Activated CD4-positive, alpha-beta T cell treated with anti-CD3 and anti-CD28 coated beads, Interleukin-2, amount 50 U/mL, for 24 hours (primary cell): Measurements from ENCODE around the gene SCRN3.
"Not testable (repeated sequence)": the region's sequence is repeated elsewhere in the genome, so short reads cannot be mapped to it uniquely, and the experiment has no call there.

ENCODE experiments used
- DNase-seq, 2 donors: peaks; one replicate each; pipeline ENCODE4 v3.0.0-alpha.2; 2020; ENCODE audit warnings: low read depth in 1 of 2, low spot score in 1 of 2

SCRN3 gene

GRCh38 chr2:174403628-174404027 lies 8.1 kb downstream of the SCRN3 start:
- no peak for DNase-seq

GRCh38 chr2:174410039-174410438 lies 14.5 kb downstream of the SCRN3 start:
- not testable (repeated sequence) for DNase-seq

DNA sequence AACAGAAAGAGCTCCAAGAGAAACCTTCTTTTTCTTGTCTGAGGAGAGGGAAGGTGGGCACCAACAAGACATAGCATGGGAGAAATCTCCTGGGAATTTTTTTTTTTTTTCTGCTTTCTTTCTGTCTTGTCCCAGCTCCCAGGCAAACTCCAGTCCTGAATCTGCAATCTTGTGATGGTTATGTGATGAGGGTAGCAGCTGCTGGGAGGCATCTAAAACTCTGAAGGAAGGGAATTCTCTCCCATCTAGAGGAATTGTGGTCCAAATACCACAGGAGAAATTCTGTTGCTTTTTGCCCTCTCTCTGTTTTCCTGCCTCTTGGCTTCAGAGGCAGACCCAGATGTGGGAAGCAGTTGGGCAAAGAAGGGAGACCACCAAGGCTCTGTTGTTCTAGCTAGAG lies 16.7 kb downstream of the SCRN3 start:
- no peak for DNase-seq

DNA sequence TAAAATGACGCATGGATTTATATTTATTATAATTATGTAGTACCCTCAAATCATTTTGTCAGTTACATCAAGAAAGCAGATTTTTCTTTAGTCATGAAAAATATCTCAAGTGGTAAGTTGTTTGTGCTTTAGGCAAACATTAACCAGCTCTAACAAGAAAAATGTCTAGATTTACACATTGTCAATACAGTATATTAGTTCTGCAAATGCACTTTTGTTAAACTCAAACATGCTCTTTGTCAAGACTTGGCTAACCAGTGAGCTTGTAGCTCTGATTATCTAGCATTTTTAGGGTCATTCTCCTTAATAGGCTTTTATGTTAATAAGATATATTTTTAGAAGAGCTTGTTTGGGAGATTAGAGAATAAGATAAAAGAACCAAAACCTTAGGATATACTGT lies 32.7 kb downstream of the SCRN3 start:
- DNase-seq = no peak

- DNase-seq = no peak
Observed at GRCh38 chr2:174430066-174430465, 34.5 kb downstream of the SCRN3 start.

GRCh38 chr2:174431902-174432301 lies 36.4 kb downstream of the SCRN3 start:
- no peak for DNase-seq

DNA sequence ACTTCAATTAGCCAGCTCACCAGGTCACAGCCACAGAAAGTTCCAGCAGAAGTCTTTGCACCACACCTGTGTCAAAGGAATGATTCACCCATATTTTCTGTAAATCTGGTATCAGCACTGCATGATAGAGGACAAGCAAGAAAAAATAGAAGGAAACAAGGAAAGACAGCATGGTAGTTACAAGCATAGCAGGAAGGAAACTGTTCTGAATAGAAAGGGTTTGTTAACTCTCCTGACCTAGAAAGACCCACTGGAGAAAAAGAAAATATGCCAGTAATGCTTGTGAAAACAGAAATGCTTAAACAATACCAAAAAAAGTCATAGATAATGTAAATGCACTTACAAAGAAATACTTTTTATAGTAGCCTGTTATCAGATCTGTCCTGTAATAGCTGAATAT lies 40.8 kb downstream of the SCRN3 start:
- DNase-seq = no peak

DNA sequence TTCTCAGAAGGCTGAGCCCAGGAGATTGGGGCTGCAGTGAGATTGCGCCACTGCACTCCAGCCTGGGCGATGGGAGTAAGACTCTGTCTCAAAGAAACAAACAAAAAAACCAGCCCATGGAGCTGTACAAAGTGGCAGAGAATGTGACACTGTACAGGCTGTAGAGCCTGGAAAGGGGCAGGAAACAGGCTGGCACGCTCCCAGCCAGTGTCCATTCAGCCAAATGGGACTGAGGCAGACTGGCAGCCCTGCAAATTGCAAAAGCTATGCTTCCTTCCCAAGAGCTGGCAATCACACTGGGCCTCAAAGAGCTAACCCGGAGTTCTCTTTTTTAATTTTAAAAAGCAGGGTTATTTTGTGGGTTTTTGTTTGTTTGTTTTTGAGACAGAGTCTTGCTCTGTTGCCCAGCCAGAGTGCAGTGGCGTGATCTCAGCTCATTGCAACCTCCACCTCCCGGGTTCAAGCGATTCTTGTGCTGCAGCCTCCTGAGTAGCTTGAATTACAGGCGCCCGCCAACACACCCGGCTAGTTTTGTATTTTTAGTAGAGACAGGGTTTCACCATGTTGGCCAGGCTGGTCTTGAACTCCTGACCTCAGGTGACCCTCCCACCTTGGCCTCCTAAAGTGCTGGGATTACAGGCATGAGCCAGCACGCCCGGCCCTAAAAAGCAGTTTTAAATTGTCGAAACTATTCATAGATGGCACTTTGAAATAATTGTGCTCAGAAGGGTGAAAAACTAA lies 42.8 kb downstream of the SCRN3 start:
- no peak for DNase-seq

GRCh38 chr2:174439323-174439722 lies 43.8 kb downstream of the SCRN3 start:
- DNase-seq = no peak

- no peak for DNase-seq
Observed at GRCh38 chr2:174439950-174440349, 44.4 kb downstream of the SCRN3 start.

- DNase-seq = no peak
Observed at GRCh38 chr2:174442546-174443510, 47.3 kb downstream of the SCRN3 start.

DNA sequence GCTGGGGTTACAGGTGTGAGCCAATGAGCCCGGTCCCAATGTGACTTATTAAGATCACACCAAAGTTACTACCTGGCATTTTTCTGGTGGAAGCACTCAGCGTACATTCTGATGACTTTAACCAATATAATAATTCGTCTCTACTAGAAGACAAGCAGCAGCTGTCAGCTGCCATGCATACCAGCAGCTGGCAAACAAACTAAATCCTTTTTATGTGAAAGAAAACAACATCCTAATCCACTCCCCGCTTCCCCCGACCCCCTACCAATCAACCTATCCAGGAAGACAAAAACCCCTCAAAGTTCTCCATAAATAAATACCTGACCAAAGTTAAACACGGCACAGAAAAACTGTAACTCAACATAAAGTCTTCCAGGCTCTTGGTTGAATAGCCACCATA lies 49.2 kb downstream of the SCRN3 start:
- DNase-seq = no peak

- no peak for DNase-seq
Observed at GRCh38 chr2:174445248-174445647, 49.7 kb downstream of the SCRN3 start.

- no peak for DNase-seq
Observed at GRCh38 chr2:174446531-174446930, 51.0 kb downstream of the SCRN3 start.

GRCh38 chr2:174449033-174449432 lies 53.5 kb downstream of the SCRN3 start:
- DNase-seq = no peak

DNA sequence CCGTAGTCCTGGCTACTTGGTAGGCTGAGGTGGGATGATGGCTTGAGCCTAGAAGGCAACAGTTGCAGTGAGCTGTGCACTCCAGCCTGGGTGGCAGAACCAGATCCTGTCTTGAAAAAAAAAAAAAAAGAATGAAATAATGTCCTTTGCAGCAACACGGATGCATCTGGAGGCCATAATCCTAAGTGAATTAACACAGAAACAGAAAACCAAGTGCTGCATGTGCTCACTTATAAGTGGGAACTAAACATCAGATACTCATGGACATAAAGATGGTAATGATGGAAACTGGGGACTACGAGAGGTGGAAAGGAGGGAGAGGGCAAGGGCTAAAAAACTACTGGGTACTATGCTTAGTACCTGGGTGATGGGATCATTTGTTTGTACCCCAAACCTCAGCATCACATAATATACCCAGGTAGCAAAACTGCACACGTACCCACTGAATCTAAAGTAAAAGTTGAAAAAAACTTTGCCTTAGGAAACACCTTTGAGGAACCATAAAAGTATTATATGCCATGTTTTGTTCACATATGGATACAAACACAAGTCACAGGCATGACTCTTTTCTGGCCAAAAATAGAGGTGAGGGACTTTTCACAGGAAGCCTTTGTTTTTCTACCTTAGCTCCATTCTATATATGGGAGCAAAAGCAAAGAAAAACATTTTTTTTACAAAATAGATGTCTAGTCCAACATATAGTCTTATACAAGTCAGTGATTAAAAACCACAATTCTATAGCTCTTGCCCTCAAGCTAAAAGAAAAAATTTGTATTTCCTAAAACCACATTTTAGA lies 54.7 kb downstream of the SCRN3 start:
- DNase-seq = no peak

GRCh38 chr2:174454566-174454965 lies 59.0 kb downstream of the SCRN3 start:
- no peak for DNase-seq

DNA sequence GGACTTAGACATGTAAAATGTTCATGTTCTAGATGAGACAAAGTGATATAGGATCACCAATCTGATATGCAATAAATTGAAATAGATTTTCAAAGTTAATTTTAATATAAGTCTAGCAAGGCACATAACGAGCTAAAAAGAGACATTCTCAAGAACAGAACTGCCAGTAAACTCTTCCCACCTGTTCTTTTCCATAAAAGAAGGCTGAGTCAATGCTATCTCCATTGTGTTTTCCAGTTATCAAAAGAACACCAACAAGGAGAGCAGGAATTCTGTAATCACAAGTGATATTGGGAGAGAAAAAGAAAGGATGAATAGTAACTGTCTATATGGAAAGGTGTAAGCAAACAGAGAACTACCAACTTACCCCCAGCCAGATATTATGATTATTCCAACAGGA lies 65.7 kb downstream of the SCRN3 start:
- DNase-seq = no peak

DNA sequence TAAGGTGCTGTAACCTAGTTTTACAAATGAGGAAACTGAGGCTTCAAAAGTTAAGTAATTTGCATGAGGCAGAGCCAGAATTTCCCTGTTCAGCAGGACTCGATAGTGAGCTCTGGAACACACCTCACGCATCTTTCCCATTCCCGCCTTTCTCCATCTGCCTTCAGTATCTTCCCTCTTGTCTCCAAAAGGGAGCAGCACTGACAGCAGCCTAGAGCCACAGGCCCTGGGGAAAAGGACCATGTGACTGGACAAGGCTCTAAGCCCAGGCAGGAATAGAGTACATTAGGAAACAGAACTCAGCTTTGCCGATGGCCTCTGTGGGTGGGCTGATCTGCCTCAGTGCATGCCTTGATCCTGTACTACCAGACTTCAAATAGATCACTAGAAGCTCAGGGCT lies 69.8 kb downstream of the SCRN3 start:
- no peak for DNase-seq

- no peak for DNase-seq
Observed at GRCh38 chr2:174473796-174474195, 78.3 kb downstream of the SCRN3 start.

DNA sequence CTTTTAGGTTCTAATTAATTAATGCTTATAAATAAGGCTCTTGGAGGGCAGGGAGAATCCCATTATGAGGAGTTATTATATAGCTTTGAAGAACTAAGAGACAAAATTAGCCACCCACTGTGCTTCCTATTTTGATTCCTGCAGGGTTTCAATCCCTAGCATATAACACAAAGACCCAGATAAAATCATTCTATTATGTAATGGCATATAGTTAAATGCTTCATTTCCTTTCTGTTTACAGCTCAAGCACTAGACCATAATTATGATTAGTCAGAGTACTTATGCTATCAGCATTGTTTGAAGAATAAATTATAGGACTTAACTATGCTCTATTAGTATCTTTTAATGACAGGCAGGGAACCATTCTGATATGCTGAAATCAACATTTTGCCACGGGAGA lies 82.2 kb downstream of the SCRN3 start:
- no peak for DNase-seq
